GM03348 (cell line): ENCODE results near the gene ADAMTS9.

Experiments used
- DNase-seq: peaks from one replicate; pipeline ENCODE4 v3.0.0; 2012; ENCODE audit warnings: low spot score

ADAMTS9 gene, protein sequence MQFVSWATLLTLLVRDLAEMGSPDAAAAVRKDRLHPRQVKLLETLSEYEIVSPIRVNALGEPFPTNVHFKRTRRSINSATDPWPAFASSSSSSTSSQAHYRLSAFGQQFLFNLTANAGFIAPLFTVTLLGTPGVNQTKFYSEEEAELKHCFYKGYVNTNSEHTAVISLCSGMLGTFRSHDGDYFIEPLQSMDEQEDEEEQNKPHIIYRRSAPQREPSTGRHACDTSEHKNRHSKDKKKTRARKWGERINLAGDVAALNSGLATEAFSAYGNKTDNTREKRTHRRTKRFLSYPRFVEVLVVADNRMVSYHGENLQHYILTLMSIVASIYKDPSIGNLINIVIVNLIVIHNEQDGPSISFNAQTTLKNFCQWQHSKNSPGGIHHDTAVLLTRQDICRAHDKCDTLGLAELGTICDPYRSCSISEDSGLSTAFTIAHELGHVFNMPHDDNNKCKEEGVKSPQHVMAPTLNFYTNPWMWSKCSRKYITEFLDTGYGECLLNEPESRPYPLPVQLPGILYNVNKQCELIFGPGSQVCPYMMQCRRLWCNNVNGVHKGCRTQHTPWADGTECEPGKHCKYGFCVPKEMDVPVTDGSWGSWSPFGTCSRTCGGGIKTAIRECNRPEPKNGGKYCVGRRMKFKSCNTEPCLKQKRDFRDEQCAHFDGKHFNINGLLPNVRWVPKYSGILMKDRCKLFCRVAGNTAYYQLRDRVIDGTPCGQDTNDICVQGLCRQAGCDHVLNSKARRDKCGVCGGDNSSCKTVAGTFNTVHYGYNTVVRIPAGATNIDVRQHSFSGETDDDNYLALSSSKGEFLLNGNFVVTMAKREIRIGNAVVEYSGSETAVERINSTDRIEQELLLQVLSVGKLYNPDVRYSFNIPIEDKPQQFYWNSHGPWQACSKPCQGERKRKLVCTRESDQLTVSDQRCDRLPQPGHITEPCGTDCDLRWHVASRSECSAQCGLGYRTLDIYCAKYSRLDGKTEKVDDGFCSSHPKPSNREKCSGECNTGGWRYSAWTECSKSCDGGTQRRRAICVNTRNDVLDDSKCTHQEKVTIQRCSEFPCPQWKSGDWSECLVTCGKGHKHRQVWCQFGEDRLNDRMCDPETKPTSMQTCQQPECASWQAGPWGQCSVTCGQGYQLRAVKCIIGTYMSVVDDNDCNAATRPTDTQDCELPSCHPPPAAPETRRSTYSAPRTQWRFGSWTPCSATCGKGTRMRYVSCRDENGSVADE (N-terminal part only)

GRCh38 chr3:64687781-64688604, at the start of gene ADAMTS9:
Gene ADAMTS9 (minus strand): TSS chr3:64688000. CDS start chr3:64687657, 343 bp downstream.
- peak; percentile 85 for DNase-seq

GRCh38 chr3:64732576-64732975, 44.8 kb upstream of the ADAMTS9 start:
- DNase-seq = peak; percentile 17

DNA sequence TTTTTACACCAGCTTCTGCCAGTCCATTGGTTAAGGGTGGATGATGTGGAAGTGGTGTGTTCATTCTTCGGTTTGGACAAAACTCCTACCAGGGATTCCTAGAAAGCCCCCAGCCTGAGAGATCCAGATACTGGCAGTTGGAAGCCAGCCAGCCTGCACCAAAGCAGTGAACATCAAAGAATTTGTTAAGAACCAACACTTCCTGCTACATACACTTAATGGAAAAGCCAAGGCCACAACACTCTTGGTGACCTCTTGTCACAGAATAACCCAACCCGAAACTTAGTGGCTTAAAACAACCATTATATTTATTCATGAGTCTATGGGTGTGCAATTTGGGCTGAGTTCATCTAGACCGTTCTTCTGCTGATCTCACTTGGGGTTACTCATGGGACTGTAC, 42.9 kb upstream of the ADAMTS9 start:
- DNase-seq = no peak

DNA sequence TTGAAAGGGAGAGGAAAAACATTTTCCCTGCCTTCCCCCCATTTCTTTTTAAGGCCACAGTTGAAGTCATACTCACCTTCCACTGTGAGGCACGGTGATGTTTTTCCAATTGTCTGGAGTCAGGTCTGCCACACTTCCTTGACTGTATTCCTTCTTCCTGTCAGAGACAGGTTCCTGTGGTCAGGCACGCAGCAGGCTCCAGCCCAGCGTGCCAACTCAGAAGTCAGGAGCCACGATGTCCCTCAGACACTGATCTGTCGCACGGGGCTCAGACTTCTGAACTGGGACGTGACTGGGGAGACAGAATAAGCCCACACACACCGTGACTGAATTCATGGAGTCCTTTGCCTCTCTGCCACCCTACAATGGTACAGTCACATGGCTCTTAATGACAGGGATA, 41.2 kb upstream of the ADAMTS9 start:
- DNase-seq = no peak

- no peak for DNase-seq
Measured at GRCh38 chr3:64728428-64728827, 40.6 kb upstream of the ADAMTS9 start.

GRCh38 chr3:64726414-64727090, 38.8 kb upstream of the ADAMTS9 start:
- no peak for DNase-seq

DNA sequence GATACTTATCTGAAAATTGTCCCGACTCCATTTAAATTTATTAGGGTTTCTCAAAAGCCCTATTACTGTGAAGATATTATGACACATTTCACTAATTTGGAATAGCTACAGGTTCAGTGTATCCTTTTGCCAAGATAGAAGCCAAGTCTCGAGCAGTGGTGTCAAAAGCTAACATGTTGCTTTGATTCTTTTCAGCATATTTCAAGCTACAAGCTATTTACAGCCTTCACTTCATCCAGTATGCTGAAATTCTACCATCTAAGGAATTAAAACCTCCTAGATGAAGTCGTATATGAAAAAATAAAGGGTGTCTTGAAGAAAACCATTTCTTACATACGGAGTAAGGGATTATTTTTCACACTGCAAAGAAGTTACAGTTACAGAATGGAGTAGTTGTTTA, 31.2 kb upstream of the ADAMTS9 start:
- no peak for DNase-seq

- DNase-seq = peak; percentile 36
Measured at GRCh38 chr3:64717872-64718613, 30.2 kb upstream of the ADAMTS9 start.

- DNase-seq = no peak
Measured at GRCh38 chr3:64717411-64717810, 29.6 kb upstream of the ADAMTS9 start.

GRCh38 chr3:64716110-64716710, 28.4 kb upstream of the ADAMTS9 start:
- DNase-seq = no peak

DNA sequence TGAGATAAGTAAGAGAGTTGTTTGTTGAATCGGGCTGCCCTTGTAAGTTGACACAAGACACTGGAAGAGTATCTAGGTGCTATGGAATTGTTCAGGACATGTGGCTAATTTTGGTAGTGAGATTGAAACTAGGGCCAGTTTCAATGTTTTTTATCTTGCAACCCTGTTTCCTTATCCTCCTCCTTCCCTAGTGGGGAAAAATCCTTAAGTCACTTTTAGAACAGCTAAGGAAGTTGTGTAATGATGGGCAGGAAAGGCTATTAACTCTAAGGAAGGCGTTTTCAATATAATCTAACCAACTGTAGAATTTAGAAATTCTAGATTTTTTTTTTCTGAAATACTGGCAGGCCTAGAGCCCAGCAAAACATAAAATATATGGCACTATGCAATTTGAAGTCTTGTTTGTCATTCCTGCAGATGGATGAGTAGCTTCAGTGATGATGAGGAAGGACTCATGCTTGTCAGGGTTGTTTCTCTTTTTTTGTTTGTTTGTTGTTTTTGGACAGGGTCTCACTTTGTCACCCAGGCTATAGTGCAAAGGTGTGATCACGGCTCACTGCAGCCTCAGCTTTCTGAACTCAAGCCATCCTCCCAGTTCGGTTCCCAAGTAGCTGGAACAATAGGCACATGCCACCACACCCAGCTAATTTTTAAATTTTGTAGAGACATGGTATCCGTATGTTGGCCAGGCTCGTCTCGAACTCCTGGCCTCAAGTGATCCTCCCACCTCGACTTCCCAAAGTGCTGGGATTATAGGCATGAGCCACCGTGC, 27.6 kb upstream of the ADAMTS9 start:
- DNase-seq = no peak

- no peak for DNase-seq
Measured at GRCh38 chr3:64708456-64708855, 20.7 kb upstream of the ADAMTS9 start.

DNA sequence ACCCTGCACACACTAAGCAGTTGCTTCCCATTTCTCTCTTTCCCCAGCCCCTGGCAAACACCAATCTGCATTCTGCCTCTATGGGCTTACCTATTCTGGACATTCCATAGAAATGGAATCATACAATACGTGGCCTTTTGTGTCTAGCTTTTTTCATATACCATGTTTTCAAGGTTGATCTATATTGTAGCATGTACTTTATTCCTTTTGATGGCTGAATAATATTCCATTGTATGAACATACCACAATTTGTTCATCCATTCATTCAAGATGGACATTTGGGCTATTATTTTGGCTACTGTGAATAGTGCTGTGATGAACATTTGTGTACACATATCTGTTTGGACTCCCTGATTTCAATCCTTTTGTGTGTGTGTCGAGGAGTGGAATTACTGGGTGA, 18.1 kb upstream of the ADAMTS9 start:
- DNase-seq = no peak

- DNase-seq = no peak
Measured at GRCh38 chr3:64696896-64697295, 9.1 kb upstream of the ADAMTS9 start.

DNA sequence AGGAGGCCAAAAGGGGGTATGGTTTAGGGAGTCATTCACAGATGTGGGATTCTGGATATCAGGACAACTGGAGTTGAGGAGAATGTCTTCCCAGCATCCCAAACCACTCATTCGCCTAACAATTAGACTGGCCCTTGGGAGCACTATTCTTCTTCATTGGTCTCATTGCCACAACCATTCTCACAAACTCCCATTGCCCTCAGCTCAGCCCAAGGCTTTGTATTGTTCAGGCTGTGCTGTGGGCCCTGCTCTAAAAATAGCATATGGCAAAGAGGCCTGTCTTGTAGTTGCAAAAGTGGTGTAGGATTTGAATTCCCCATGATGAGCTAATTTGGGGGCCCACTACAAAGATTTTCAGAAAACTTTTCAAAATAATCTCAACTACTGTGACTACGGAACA, 6.3 kb upstream of the ADAMTS9 start:
- no peak for DNase-seq

GRCh38 chr3:64693031-64693430, 5.2 kb upstream of the ADAMTS9 start:
- no peak for DNase-seq

DNA sequence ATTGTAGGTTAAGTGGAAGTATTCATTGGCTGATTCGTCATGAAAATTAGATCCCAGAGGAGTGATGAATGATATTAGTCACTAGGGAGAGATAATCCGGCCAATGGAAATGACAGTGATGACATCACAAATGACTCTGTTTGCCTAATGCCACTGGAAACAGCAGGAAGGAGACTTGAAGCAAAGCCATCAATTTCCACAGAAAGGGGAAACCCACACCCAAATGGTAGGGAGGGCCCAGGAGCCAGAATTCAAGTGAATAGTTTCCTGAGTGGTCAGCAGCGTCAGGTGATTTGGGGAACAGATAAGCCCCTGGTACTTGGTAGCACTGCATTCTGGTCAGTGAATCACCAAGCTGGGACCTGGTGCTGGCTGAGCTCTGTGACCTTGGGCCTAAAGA, 3.3 kb upstream of the ADAMTS9 start:
- no peak for DNase-seq

GRCh38 chr3:64687086-64687780, 567 bp downstream of the ADAMTS9 start:
- DNase-seq = no peak
